Parathyroid adenoma (tissue), 2 donors: ENCODE results near the gene CCDC196.

Source experiments
- H2AFZ ChIP-seq: fragments of 300-600 bp; sonication (generic); one replicate; pipeline ENCODE4 v1.7.0; 2017; ENCODE audit warnings: antibody characterized with exemption, mild to moderate bottlenecking
- H3K27ac ChIP-seq: fragments of 300-600 bp; sonication (generic); one replicate; pipeline ENCODE4 v1.7.0; 2017
- H3K27me3 ChIP-seq: fragments of 300-600 bp; sonication (generic); one replicate; pipeline ENCODE4 v1.7.0; 2017; ENCODE audit warnings: low read length; ENCODE audit not compliant: control insufficient read depth, insufficient read depth
- H3K36me3 ChIP-seq: fragments of 300-600 bp; sonication (generic); one replicate; pipeline ENCODE4 v1.7.0; 2017; ENCODE audit warnings: low read length; ENCODE audit not compliant: control insufficient read depth, insufficient read depth
- H3K4me1 ChIP-seq: fragments of 300-600 bp; sonication (generic); one replicate; pipeline ENCODE4 v1.7.0; 2017; ENCODE audit warnings: control low read depth
- H3K4me2 ChIP-seq: fragments of 300-600 bp; sonication (generic); one replicate; pipeline ENCODE4 v1.7.0; 2017; ENCODE audit warnings: low read length
- H3K4me3 ChIP-seq: fragments of 300-600 bp; sonication (generic); one replicate; pipeline ENCODE4 v1.7.0; 2017; ENCODE audit warnings: low read depth, low read length
- H3K79me2 ChIP-seq: fragments of 300-600 bp; sonication (generic); one replicate; pipeline ENCODE4 v1.7.0; 2017; ENCODE audit warnings: control low read depth
- H3K9ac ChIP-seq: fragments of 300-600 bp; sonication (generic); one replicate; pipeline ENCODE4 v1.7.0; 2017; ENCODE audit warnings: mild to moderate bottlenecking
- H3K9me3 ChIP-seq: fragments of 300-600 bp; sonication (generic); one replicate; pipeline ENCODE4 v1.7.0; 2017; ENCODE audit warnings: low read length; ENCODE audit not compliant: control insufficient read depth
- CTCF ChIP-seq: fragments of 300-600 bp; sonication (generic); IDR thresholded peaks from one replicate; pipeline ENCODE4 v1.7.0; 2017; ENCODE audit warnings: antibody characterized with exemption, mild to moderate bottlenecking
- donor health status: primary hyperparathyroidism.

The CCDC196 gene

GRCh38 chr14:66477567-66477966 lies 8.6 kb upstream of the CCDC196 start:
- H3K9ac ChIP-seq: no peak overlapping the region
- no peaks in the 10 kb centered on the region for H3K79me2 ChIP-seq
- no peak overlapping the region for H3K4me3 ChIP-seq
- H2AFZ ChIP-seq: no peak overlapping the region
- H3K36me3 ChIP-seq: no peaks in the 10 kb centered on the region
- no peak overlapping the region for H3K4me2 ChIP-seq
- no peaks in the 10 kb centered on the region for H3K9me3 ChIP-seq
- no peaks in the 10 kb centered on the region for H3K4me1 ChIP-seq
- no peaks in the 10 kb centered on the region for H3K27me3 ChIP-seq
- TF ChIP-seq CTCF: no peak
- no peak overlapping the region for H3K27ac ChIP-seq

- H3K4me1 ChIP-seq: no peaks in the 10 kb centered on the region
- H3K79me2 ChIP-seq: no peaks in the 10 kb centered on the region
- H3K4me2 ChIP-seq: no peak overlapping the region
- TF ChIP-seq CTCF: no peak
- H3K27ac ChIP-seq: no peak overlapping the region
- no peak overlapping the region for H3K9ac ChIP-seq
- no peak overlapping the region for H3K4me3 ChIP-seq
- no peaks in the 10 kb centered on the region for H3K27me3 ChIP-seq
- H3K9me3 ChIP-seq: no peaks in the 10 kb centered on the region
- no peaks in the 10 kb centered on the region for H3K36me3 ChIP-seq
- no peak overlapping the region for H2AFZ ChIP-seq
Measured at GRCh38 chr14:66482873-66483272, 3.3 kb upstream of the CCDC196 start.

- no peak overlapping the region for H3K9ac ChIP-seq
- H3K9me3 ChIP-seq: no peaks in the 10 kb centered on the region
- no peak for TF ChIP-seq CTCF
- no peak overlapping the region for H3K4me3 ChIP-seq
- no peak overlapping the region for H3K4me2 ChIP-seq
- H3K4me1 ChIP-seq: no peaks in the 10 kb centered on the region
- H3K27ac ChIP-seq: no peak overlapping the region
- H2AFZ ChIP-seq: no peak overlapping the region
- H3K27me3 ChIP-seq: no peaks in the 10 kb centered on the region
- no peaks in the 10 kb centered on the region for H3K36me3 ChIP-seq
- no peaks in the 10 kb centered on the region for H3K79me2 ChIP-seq
Measured at GRCh38 chr14:66483322-66483721, 2.8 kb upstream of the CCDC196 start.

GRCh38 chr14:66485029-66485428 lies 1.1 kb upstream of the CCDC196 start:
- Histone ChIP-seq H3K27ac (no peak overlapping the region), H3K36me3 (no peaks in the 10 kb centered on the region), H3K4me3 (no peak overlapping the region), H3K27me3 (no peaks in the 10 kb centered on the region), H3K9me3 (no peaks in the 10 kb centered on the region), H3K79me2 (no peaks in the 10 kb centered on the region), H3K9ac (no peak overlapping the region), H2AFZ (no peak overlapping the region), H3K4me1 (no peaks in the 10 kb centered on the region), H3K4me2 (no peak overlapping the region)
- no peak for TF ChIP-seq CTCF

- H3K36me3 ChIP-seq: no peaks in the 10 kb centered on the region
- no peak overlapping the region for H3K9ac ChIP-seq
- no peaks in the 10 kb centered on the region for H3K27me3 ChIP-seq
- no peak overlapping the region for H3K4me2 ChIP-seq
- no peak overlapping the region for H3K27ac ChIP-seq
- no peak for TF ChIP-seq CTCF
- H3K4me3 ChIP-seq: no peak overlapping the region
- H3K4me1 ChIP-seq: no peaks in the 10 kb centered on the region
- H3K9me3 ChIP-seq: no peaks in the 10 kb centered on the region
- H2AFZ ChIP-seq: no peak overlapping the region
- H3K79me2 ChIP-seq: no peaks in the 10 kb centered on the region
Measured at GRCh38 chr14:66487164-66487563, 993 bp downstream of the CCDC196 start.
